Stimulated activated CD8-positive, alpha-beta memory T cell treated with anti-CD3 and anti-CD28 coated beads, Interleukin-4, amount 100 ng/mL, for 24 hours (primary cell): ENCODE measurements around the gene GLB1L2.

Source experiments
- DNase-seq: peaks from one replicate; pipeline ENCODE4 v3.0.0-alpha.2; 2020; ENCODE audit warnings: low read depth

The GLB1L2 gene

DNA sequence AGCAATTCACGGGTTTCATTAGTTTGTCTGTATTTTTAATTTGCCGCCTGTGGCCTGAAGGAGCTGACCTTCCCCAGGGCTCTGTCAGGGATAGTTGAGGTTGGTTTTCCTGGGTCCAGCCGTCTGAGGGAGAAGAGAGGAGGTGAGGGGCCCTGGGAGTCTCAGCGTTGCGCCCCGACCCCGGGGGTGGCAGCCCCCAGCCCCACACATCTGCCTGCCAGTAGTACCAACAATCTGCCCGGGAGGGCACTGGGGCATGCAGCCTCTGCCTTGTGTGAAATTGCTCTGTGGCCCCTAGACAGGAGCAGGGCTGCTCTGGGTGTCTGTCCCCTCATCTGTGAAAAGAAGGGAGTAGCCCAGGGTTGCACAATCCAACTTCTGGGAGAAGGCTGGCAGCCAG, 73.6 kb downstream of the GLB1L2 start:
- DNase-seq, result no peak

- no peak for DNase-seq
These were observed 74.1 kb downstream of the GLB1L2 start for GRCh38 chr11:134405841-134406240.

DNA sequence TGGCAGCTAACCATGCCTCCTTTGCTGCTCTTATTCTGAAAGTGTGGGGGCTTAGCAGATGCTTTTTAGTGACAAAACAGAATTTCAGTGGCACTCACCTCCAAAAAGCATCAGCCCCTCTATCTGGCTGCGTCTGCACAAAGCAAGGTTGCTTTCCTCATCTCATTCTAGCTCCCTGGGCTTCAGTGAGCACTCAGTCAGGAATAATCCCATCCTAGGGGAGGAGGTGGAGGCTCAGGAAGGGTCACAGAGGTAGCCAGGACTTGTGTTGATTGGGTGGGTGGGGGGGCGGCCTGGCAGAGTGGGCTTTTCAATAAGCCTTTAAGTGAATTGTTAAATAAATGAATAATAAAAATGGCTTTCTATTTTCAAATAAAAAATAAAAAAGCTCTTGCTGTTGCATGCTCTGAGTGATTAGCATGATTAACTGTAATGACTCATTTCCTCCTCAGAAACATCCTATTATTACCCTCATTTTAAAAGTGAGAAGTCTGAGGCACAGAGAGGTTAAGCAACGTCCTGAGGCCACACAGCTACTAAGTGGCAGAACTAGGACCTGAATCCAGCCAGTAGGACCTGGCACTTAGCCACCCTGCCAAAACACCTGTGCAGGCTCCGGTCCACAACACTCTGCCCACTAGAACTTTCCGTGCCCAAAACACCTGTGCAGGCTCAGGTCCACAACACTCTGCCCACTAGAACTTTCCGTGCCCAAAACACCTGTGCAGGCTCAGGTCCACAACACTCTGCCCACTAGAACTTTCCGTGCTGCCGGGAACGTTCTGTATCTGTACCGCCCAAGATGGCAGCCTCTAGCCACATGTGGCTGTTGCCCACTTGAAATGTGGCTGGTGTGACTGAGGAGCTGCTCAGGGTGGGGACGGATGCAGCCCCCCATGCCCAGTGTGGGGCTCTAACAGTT, 74.7 kb downstream of the GLB1L2 start:
- DNase-seq, result no peak

DNA sequence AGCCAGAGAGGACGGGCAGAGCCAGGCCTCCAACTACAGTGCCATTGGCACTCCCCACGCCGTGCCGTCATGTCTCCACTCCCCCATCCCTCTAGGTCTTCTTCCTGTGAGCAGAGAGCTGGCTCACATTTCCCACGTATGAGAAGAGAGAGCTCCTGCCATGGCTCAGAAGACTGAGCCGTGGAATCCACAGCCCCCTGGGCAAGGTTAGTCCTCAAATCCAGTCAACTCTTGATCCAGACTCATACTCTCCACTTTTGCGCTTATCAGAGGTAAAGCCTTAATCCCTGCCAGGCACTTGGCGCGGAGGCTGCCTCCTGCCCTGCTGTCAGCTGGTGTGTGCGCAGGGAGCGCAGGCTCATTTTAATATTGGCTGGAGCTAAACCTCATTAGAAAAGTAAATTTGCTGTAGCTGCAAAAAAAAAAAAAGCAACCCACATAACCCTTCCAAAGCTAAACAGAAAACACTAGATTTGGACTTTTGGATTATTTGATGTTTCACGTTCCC, 75.6 kb downstream of the GLB1L2 start:
- no peak for DNase-seq

- DNase-seq, result no peak
These were observed 76.1 kb downstream of the GLB1L2 start for GRCh38 chr11:134407923-134408322.

DNA sequence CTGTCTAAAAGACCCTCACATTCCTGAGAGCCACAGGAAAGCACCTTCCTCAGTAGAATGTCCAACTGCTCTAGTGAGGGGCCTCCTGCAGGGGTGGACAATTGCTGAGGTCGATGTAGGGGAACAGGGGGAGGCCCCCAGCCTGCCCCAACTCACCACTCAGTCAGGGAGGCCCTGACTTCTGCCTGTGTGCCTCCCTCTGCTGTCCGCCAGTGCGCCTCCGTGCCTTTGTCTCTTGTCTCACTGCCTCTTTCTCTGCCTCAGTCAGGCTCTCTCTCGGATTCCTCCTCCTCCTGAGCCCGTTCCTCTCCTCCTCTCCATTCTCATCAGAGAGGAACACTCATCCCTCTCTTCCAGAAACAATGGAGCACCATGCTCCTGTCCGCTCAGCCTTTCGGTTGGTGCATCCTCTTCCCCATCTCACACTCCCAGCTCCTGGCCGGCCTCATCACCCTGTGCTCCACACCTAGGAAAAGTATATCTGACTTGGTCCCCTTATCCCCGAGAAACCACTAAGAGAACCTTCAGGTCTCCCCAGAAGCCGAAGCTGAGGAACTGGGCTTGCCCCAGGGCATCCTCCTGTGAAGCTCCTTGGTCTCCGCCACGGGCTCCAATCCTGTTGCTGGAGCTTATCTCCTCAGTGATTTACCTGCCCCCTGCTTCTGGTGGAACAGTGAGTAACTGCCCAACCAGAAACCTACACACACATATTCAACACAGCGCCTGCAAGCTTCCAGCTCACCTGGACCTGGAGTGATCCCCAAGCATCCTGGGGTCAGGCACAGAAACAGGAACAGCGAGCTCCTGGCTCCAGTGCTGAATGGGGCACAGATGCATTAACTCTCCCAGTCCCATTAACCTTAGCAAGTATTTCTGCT, 78.0 kb downstream of the GLB1L2 start:
- no peak for DNase-seq

GRCh38 chr11:134410766-134411165, 79.0 kb downstream of the GLB1L2 start:
- no peak for DNase-seq

DNA sequence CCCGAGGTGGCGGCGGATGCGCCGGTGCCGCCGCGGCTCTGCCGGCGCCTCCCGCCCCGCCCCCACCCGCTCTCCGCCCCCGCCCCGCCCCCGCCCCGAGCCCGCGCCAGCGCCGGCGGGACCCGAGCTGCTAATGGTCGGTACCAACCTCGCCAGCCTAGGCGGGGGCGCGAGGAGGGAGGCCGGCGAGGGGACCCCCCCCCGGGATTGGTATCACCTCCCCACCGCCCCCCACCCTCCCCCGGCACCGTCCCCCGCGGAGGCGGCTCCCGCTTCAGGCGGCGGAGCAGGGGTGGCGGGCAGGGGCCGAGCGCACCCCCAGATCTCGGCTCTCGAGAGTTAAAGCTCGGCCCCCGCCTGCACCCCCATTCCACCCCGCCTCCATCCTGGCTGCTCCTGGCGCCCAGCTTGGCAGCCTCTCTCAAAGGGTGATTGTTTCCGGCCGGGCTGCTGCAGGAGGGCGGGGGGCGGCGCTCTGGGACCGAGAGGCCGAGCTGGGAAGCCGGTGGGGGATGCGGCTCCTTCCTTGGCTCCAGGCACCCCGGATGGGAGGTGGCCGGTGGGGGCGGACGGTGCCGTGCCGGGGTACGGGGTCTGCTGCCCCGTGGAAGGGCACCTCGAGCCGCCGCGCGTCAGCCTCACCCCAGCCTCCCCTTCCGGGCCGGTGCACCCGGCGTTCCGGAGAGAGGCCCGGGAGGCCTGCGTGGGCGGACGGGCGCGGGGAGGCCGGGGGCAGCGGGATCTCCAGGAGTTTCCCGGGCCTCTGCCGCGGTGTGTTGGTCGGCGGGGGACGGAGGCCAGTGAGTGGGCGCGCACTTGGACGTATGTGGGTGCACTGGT, 80.6 kb downstream of the GLB1L2 start, which contains the start of gene B3GAT1:
B3GAT1 (minus strand) TSS at position 40 of the 840 bp plus-strand sequence. CDS start 24,583 bp downstream, outside the sequence.
- DNase-seq, result no peak

DNA sequence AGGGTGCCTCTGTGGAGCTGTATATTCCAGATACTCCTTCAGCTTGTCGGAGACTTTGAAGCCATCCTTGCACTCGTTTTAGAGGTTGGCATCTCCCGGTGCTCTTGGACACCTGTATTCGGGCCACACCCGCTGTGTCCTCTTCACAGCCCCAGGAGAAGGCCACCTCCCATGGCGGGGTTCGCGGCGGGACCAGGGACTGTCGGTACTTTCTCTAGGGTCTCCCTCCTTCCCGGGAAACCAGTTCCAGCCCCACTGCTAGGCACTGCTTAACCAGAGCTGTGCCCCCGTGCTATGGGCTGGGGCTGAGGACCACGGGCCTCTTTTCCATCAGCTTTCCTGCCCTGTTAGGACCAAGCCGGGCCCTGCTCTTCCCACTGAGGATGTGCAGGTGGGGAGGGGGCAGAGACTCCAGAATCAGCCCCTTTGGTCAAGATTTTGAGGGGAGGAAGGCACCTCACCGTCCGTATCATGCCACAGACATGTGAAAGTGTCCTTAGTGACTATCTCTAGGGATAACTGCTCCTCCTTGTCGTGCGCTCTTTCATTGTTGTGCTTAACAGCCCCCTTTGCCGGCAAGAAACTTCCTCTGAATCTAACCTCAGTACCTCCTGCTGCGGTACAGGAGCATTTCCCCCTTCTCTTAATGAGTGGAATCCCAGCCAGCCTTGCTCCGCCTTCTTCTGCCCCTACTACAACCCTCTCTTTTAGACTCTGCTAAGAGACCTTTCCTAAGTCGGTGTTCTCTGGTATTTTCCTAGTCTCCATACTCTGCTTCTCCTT, 81.4 kb downstream of the GLB1L2 start:
- DNase-seq, result no peak

DNA sequence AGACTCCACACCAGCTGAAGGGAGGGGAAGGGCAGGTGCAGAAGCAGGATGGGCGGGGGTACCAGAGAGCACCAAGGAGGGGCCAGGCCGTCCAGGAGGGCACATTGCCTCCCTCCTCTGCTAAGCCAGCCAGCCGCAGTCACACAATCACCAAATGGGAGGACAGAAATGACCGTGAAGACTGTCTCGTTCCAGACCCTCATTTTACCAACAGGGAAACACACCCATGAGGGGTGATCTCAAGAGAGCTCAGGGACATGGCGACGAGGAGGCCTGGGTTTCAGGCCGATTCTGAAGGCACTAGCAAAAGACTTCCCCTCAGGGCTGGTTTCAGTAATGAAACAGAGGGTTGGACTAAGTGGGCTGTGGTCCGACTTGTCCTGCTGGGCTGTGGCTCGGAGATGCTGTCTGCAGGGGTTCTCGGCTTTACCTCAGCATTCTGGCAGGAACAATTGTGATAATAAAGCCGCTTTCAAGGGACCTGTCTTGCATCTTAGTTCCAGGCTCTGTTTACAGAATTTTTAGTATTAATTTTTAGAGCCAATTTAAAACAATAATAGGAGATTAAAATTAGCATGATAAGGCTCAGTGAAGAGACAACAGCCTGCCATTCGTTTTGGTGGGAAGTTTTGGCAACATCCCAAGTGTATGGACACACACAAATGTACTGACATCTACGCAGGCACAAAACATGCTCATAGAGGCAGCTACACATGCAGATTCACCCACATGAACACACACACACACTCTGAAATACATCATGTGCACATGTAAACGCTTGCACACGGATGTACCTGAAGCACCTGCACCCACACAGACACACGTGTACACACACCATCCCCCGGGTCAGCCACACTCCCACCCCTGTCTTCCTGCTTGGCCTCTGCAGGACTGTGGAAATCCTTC, 82.3 kb downstream of the GLB1L2 start:
- no peak for DNase-seq

DNA sequence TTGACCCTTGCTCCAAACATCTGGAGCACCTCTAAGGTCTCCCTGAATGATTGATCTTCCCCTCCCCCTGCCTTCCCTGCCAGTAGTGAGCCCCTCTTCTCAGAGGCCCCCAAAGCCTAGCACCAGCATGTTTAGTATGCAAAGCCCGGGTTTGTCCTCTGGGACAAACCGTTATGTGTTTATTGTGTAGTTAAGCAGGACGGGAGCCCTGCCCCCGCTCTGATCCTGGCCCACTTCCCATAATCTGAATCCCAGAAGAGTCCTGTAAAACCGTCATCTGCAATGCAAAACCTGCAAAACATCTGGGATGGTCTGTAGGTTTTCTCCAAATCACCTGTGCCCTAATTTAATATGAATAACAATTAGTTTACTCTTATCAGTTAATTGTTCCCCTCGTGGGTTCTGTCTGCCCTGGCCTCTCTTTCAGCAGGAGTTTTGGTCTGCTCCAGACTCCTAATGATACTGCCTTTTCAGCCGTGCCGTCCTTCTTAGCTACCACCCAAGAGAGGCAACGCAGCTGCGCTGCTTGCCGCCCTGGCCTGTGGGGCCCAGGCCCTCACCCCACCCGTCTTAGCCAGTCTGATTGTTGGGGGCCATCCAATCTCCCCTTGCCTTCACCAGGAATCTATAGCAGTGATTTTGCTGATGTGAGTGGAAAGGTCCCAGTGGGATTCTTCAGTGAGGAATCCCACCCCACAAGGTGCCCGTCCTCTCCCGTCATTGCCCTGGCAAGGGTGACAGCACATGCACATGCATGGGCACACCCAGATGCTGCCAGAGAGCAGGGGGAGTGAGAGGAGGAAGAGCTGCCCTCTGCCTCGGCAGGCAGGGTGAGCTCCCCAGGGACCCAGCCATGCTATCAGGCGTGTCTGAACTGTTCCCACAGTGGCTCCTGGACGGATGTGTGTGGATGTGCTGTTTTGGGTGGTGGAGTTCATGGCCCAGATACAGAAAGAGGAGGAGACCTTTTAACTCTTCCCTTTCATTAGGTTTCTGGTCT, 83.3 kb downstream of the GLB1L2 start:
- DNase-seq, result no peak

- no peak for DNase-seq
These were observed 84.9 kb downstream of the GLB1L2 start for GRCh38 chr11:134416726-134417125.

- no peak for DNase-seq
These were observed 86.4 kb downstream of the GLB1L2 start for GRCh38 chr11:134417871-134418840.

DNA sequence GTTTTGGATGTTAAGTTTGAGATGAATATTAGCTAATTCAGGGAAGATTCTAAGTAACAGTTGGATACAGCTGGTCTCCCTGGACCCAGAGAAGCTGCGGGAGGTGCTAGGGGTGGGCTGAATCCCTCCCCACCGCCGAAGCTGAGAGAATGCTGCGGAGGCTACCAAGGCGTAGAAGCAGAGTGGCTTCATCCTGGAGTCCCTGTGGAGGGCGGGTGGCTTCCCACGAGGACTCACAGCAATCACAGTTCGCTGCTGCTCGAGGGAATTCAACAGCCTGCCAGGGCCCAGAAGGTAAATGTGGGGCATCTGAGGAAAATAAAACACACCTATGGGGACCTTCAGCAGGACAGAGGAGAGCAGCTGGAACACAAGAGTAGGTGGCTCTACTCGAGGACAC, 91.3 kb downstream of the GLB1L2 start:
- no peak for DNase-seq

- DNase-seq, result no peak
These were observed 93.6 kb downstream of the GLB1L2 start for GRCh38 chr11:134425413-134425812.
